ENCODE measurements around the gene LRRC56.

DNA sequence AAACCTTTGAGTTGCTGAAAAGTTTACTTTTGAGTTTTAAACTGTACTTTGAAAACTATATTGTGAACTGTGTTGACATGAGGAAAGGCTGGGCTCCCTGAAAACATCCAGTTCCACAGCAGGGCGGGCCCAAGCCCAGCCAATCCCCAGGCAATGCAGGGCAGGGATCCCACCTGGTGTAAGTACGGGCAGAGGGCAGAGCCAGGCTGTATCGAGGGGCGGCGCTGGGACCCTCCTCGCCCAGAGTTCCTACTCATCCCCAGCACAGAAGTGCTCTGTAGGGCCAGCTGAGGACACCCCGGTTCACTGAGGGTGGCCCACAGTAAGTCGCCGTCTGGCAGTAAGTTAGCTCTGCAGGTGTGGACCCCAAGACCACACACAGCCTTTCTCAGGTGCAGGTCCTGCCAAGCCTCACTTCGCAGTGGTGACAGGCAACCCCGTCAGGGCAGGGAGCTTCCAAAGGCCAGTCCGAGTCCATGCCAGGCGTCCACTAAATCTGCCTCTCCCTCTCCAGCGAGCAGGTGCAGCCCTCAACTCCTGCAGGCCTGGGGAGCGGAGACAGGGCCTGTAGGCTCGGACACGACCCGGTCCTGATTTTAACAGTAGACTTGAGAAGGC is 29.8 kb downstream of the LRRC56 start:
- TF ChIP-seq POLR2AphosphoS5 (IDR thresholded peaks at IDR 0.05; ENCODE audit: control insufficient read depth, insufficient read depth, low read depth, low read length) = no peak
- TF ChIP-seq YY1 (IDR thresholded peaks at IDR 0.05; ENCODE audit: borderline replicate concordance in 1 of 3, control insufficient read depth in 1 of 3, extremely low read depth in 1 of 3, insufficient read depth in 3 of 3, insufficient read length in 1 of 3, insufficient replicate concordance in 2 of 3, low read depth in 1 of 3, low read length in 2 of 3) = no peak
- no peak for TF ChIP-seq HDGF (IDR thresholded peaks at IDR 0.05)
- no peak for TF ChIP-seq NFXL1 (CRISPR knock-in tag; IDR thresholded peaks at IDR 0.05)
